NCI-H2029 (cell line): ENCODE results near the gene POLR2B.
"Not testable (repeated sequence)": the region's sequence is repeated elsewhere in the genome, so short reads cannot be mapped to it uniquely, and the experiment has no call there.

ENCODE experiments used
- DNase-seq: peaks from one replicate; lab custom pipeline; 2025; lab: John Stamatoyannopoulos, UW

Gene POLR2B

DNA sequence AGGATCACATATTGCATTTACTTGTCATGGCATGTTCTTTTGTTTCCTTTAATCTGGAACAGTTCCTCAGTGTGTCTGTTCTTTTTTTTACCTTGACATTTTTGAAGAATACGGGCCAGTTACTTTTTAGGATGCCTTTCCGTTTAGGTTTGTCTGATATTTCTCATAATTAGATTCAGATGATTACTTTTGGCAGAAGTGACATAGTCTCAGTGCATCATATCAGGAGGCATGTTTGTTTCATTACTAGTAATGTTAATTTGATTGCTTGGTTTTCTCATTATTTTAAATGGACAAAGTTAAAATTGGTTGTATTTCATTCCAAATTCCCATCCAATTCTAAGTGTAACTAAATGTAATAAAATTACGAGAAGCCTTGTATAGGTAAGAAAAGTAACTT lies 8.3 kb downstream of the POLR2B start:
- DNase-seq = no peak

DNA sequence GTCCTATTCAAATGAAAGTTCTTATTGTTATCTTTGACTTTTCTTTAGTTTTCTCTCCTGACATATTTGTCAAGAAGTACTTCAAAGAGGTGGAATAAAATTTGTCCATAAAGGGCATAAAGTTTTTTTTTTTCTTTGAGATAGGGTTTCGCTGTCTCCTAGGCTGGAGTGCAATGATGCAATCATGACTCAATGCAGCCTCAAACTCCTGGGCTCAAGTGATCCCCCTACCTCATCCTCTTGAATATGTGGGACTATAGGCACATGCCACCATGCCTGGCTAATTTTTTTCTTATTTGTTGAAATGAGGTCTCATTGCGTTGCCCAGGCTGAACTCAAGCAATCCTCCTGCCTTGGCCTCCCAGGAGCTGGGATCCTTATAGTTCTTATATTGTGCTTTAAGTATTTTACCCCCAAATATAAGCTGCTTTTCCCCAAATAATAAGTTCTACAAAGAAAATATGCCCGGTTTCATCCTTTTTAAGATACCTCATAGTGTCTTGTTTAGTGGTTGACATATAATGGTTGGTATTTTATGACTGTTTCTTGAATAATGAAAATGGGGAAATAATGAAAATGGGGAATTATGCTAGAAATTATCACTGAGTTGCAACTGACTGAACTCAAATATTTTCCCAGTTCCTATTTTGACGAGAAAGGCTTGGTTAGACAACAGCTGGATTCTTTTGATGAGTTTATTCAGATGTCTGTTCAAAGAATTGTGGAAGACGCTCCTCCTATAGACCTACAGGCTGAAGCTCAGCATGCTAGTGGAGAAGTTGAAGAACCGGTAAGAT lies 11.6 kb downstream of the POLR2B start:
- DNase-seq = no peak

DNA sequence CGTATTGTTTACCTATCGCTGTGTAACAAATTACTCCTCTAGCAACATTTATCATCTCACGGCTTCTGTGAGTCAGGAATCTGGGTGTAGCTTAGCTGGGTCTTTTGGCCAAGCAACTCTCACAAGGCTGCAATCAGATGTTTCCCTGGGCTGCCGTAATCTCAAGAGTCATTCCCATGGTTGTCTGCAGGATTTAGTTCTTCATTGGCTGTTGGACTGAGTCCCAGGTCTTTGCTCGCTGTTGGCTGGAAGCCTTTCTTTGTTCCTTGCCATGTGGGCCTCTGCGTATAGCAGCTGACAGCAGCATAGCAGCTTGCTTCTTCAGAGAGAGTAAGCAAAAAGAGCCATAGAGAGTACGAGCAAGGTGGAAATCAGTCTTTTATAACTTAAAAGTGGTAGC lies 16.8 kb downstream of the POLR2B start:
- DNase-seq = peak; percentile 8

DNA sequence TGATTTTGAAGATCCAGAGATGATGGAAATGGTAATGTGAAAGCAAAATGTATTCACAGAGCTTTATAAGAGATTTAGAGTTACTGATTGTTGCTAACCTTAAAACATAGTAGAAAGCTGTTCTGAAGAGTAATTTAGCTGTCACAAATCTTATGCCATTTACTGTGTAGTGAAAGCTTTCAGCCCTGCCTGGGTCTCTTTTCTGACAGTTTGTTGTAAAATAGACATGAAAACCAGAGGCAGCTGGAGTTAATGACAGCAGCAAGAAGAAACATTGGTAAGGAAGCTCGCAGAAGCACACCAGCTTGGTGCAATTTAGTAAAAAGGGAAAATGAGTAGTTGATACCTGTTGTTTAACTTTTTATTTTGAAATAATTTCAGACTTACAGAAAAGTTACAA lies 21.1 kb downstream of the POLR2B start:
- no peak for DNase-seq

DNA sequence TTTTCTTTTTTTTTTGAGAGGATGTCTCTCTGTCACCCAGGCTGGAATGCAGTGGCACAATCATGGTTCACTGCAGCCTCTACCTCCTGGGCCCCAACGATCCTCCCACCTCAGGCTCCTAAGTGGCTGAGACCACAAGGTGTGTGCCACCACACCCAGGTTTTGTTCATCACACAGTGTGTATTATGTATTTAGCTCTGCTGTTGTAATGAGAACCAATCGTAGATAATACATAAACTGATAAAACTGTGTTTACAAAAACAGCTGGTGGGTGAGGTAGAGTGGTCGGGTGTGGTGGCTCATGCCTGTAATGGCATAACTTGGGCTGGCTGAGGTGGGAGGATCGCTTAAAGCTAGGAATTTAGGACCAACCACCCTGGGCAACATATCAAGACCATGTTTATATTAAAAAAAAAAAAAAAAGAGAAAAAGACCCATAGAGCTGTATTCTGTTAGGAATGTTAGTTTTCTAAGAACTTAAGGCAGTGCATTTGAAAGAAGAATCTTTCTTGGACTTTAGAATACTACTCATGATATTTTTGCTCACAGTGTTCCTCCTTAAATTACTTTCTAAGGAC lies 34.9 kb downstream of the POLR2B start:
- no peak for DNase-seq

DNA sequence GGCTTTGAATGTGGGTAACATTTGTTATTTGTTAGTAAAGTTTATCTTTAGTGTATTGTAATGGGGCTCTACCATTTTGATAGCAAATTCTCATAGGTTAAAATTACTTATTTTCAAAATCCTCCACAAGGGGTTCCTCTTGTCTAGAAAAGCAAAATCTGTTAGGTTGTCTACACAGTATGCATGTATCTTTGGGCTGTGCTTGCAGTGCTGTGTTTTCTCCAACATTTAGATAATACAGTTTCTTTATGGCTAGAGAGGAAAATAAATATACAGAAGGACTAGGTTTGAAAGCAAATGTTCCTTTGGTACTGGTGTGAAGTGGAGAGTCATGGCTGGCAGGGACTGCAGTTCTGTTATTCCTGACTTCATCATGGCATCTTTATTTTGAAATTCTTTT lies 40.3 kb downstream of the POLR2B start:
- DNase-seq = no peak

DNA sequence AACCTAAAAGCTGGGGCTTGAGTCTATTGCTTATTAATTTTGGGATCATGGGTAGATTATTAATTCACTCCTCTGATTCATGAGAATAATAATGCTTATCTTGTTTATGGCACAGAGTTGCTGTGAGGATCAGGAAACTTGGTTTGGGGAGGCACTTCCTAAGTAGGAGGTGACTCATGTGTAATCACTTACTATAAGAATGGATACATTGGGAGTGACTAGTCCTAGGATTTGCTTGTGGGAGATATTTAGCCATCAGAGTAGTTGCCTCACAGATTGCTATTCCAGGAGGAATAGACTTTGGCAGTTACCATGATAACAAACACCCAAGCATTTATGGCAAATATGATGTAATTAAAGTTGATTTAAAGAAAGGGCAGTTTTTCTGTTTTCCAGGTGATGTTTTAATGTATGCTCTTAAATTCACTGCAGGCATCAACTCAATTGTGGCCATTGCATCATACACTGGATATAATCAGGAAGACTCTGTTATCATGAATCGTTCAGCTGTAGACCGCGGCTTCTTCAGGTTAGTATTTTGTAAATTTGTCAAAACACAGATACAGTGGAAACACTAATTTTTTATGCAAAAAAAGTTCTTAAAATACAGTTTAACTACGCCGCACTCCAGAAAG lies 41.9 kb downstream of the POLR2B start:
- no peak for DNase-seq

DNA sequence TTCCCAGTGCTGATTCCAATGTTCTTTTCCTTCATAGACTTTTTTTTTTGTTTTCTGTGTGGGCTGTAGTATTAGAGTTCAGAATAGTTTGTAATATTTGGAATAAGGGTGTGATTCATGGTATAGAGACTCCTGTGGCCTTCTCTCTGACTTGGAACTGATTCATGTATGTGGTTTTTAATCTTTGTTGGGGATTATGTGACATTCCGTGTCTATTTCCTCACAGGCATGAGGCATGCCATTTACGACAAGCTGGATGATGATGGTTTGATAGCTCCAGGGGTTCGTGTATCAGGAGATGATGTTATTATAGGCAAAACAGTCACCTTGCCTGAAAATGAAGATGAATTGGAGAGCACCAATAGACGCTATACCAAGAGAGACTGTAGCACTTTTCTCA lies 44.4 kb downstream of the POLR2B start:
- DNase-seq = no peak

DNA sequence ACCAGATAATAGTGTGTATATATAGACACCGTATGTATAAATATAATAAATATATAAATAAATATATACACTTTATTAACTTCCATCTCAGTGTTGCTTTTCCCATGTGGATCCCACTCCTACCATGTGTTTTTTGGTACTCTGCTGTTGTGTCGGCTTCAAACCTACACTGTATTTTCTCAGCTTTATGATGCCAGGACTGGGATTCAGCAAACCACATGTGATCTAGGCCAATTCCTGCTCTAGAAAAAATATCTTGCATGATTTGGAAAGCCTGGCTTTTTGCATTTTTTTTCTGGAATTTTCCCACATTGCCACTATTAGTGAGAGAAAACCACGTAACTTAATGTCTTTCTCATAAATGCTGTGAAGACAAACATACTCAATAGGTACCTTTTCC lies 55.8 kb downstream of the POLR2B start:
- no peak for DNase-seq

DNA sequence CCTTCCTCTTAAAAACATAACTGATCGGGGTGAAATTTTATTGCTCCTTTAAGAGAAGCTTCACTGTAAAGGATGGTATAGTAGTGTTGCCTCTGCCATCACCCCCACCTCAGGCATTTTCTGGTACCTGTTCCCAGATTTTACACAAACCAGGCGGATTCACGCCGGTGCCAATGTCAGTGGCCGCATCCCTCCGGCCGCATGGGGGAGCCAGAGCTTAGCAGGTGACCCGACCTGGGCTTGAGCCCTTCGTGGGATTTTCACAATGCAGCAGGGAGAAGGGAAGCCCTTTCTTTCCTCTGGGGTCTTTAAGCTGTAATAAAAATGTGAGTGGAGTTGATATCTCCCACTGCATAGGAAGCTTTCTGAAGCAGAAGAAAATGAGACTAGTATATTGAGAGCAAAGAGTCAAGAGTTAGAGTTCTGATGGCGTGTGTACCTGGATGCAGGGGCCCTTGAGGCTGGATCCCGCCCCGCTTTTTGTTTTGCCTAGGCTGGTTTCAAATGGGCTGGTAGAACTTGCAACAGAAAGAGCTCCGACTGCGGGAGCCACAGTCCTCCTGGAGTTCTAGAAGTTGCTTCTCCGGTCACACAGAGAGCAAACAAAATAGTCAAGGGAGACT lies 59.4 kb downstream of the POLR2B start:
- DNase-seq = peak; percentile 8

DNA sequence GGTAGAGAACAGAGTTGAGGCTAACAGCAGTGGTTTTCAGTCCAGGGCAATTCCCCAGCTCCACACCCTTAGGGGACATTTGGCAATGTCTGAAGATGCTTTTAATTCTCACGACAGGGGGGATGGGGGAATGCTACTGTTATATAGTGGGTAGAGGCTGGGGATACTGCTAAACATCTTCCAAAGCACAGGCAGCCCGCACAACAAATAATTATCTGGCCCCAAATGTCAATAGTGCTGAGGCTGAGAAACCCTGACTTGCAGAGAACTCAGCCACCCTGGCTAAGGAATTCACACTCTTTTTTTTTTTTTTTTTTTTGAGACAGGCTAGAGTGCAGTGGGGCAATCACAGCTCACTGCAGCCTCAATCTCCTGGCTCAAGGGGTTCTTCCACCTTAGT lies 60.6 kb downstream of the POLR2B start:
- no peak for DNase-seq

DNA sequence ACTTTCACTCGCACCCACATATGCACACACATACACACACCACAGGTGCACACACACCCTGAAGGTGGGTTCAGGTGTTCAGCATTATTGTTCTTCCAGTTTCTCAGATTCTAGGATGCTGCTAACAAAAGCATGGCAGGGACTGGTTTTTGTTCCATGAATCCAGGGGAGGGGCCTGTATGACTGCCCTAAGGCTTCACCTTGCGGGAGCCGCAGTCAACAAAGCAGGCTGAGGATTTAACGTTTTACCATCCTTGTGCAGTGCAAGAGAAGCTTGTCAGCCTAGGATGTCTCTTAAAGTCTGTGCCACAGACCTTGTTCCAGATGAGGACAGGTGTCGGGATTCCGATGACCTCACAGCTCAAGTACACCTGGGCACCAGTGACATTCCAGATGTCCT lies 61.8 kb downstream of the POLR2B start:
- no peak for DNase-seq

DNA sequence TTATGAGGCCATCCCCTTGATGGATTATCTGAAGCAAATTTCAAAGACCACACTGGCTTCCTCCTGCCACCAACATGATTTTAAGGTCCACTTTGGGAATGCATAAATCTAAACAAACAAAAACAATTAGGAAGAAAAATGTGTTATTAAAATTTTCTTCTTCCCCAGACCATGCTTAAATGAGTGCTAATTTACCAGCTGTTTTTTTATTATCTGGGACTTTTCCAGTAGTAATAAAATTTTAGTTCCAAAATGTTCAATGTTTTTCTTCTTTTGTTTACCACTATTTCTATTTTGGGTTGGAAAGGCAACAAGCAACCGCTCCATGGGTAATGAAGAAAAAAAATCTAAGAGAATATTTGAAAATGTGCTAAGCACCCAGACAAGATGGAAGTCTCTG lies 62.3 kb downstream of the POLR2B start:
- DNase-seq = no peak

DNA sequence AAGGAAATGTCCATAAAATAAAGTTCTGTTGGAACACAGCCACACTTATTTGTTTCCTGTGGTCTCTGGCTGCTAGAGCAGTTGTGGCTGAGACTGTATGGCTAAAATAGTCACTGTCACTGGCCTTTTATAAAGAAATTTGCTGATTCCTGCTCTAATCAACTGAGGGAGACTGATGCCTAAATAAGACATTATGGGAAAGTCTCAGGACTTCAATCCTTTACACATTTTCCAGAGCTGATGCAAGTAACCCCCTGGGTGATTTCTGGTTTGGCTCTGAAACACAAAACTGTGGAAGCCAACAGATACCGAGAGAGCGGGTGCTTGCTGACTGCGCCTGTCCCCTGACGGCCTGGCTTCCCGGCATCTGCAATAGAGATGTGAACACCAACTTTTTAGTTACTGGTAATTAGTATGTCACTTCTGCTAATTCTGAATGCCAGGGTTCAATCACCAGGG lies 64.0 kb downstream of the POLR2B start:
- no peak for DNase-seq

DNA sequence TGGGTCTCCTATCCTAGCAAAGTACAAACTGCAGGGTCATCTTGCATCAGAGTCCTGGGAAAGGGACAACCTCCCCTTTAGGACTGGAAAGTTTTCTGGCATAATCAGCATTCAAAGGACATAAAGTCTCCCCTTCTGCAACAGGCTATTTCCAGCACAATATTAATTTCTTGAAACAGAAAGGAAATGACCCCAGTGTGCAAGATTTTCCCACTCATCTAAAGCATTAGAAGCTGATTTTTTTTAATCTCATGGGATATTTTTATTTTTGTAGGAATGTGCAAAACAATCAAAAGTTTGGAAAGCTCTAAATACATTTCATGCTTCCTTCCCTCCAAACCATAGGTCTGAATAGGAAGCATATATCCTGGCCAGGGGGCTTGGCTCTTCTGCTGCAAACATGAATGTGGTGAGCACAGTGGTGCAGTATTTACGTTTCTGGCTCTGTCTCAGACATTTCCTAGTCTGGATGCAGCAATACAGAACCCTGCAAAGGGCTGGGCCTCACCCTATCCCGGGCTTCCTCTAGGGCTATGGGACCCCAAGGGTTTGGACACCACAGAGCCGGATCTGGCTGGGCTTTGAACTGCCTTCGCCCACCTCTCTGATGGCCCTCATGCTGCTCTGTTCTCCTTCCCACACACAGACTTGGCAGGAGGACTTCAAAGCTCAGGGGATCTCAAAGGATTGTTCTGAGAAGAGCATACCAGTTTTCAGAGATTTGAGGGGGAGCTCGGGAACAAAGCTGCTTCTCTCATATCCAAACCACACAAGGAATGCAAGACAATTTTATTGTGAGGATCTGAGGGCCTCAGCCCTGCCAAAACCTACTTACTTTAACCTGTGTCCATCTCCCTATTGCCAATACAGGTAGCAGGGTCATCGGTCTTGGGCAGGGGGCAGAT lies 64.9 kb downstream of the POLR2B start:
- no peak for DNase-seq

DNA sequence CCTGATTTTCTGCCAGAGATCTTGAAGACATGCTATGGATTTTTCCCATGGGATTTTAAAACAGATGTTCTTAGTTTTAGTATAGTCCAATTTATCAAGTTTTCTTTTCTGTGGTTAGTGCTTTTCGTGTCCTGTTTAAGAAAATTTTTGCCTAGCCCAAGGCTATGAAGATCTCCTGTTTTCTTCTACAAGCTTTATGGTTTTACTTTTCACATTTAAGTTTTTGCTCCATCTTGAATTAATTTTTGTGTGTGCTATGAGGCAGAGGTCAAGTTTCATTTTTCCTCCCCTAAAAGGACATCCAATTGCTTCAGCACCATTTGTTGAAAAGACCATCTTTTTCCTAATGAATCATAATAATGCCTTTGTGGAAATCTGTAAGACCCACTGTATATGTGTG lies 65.6 kb downstream of the POLR2B start:
- DNase-seq = no peak

DNA sequence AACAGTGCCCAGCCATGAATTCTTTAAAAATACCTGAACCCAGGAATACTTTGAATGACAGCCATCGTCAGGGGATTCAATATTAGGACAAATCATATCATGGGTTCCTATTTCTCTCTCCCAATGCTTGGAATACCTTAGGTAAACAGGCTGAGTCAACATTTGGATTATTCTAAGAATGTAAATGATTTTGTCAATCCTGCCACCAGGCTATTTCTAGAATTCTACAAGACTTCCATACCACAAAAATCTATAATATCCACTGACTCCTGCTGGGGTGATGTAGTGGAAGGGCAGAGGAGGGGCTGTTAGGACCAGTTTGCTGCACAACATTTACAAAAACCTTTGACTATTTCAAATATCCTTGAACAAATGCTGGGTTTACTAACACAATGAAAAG lies 66.3 kb downstream of the POLR2B start:
- no peak for DNase-seq

DNA sequence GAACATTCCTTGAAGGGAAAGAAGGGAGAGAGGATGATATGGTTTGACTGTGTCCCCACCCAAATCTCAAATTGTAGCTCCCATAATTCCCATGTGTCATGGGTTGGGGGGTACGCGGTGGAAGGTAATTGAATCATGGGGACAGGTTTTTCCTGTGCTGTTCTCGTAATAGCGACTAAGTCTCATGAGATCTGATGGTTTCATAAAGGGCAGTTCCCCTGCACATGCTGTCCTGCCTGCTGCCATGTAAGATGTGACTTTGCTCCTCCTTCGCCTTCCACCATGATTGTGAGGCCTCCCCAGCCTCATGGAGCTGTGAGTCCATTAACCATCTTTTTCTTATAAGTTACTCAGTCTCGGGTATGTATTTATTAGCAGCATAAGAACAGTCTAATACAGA lies 68.3 kb downstream of the POLR2B start:
- DNase-seq = not testable (repeated sequence)

DNA sequence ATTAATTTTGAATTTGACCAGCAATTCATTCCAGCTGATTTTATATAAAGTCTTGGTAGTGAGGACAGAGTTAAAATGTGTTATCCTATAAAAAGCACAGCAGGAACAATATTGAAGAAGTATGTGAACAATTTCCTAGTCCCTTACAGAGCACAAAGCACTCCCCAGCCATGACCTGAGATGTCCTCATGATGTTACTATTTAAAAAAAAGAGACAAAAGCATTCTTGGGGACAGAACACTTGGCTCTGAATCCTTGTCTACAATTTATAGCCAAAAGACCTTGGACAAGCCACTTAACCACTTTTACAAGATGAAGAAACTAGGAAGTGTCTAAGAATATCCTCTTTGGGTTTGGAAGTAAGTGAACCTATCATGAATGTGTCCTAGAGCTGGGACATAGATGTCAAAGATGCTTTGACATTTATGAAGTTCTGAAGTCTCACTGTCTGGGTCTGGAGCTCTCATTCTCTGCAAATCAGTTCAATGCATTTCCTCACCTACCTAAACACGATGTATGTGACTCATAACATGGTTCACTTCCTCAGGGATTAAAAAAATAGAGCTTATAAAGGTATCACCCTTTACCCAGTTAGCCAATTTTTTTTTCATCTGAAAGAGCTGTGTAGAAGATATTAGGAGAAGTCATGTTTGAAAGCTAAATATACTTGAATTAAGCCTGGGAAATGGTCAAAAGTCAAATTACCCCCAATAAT lies 70.1 kb downstream of the POLR2B start:
- no peak for DNase-seq

DNA sequence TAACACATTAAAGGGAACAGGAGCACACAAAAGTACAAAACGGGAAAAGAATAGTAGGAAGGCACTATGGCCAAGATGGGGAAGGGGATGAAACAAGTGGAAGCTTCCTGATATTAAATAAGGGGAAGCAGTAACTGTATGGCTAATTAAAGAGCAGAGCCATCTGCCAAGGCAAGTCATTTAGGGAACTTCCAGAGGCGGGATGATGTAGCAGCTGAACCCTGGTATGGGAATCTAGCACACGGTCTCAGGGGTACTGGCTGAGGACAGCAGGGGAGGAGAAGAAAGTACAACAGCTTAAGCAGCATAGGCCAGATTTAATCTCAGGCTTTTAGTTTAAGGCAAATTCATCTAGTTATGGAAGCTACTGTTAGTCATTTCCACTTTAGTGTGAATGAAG lies 72.4 kb downstream of the POLR2B start:
- DNase-seq = no peak

DNA sequence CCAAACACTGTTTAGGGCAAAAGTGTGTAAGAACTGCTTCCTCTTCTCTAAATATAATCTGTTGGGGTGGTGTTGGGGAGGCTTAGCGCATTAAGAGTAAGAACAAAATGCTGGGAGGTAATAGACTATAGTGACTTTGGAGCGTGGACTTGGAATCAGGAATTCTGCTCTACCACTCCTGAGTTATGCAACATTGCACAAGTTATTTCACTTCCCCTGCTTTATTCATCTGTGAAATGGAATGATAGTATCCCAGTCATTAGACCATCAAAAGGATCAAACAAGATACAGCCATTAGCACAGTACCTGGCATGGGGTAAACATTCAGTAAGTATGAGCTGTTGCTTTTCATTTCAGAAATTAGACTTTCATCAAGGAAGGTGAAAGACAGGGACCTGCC lies 72.8 kb downstream of the POLR2B start:
- no peak for DNase-seq
